Measurements from ENCODE around the gene SLC41A2. TPM values are rescaled to one million over a fixed set of nuclear protein-coding genes. Genes with fewer than 3 reads are reported as not detected.

Gene SLC41A2
- total RNA-seq, 1 experiment from 2014 or later, result 27.3 TPM

GRCh38 chr12:104958805-104959334, 780 bp upstream of the SLC41A2 start:
- H3K9me3 ChIP-seq (ENCODE audit: control insufficient read depth, insufficient read depth, low read depth, low read length), result no peaks in the 10 kb centered on the region
- in situ Hi-C loops (cut with HindIII; ENCODE audit: low pct_unique_long_range_greater_than_20kb, low sequenced_read_pairs) (no loop called here), intact Hi-C loops (cut with micrococcal nuclease; ENCODE audit: unreplicated experiment) (no loop called here)
- no peak; the same call in 1 of the 2 replicates for ATAC-seq
- H3K4me1 ChIP-seq (ENCODE audit: control insufficient read depth, insufficient read depth, low read length), result peaks cover 22% of the 10 kb centered on the region
- H3K27ac ChIP-seq (ENCODE audit: low read length), result peak overlapping the region; percentile 76
- no peaks in the 10 kb centered on the region for H3K27me3 ChIP-seq (ENCODE audit: control insufficient read depth, insufficient read depth, low read length)
- no peaks in the 10 kb centered on the region for H3K36me3 ChIP-seq (ENCODE audit: control insufficient read depth, insufficient read depth, low read length)
- POLR2A ChIA-PET, result interaction anchor here (0.9 kb wide), 1 partner anchor 9 kb away, joined by 3 read pairs; no protein-coding TSS in a partner anchor
- peak overlapping the region; percentile 66 to 83 for H3K4me3 ChIP-seq (ENCODE audit: low read depth in 2 of 2, low read length in 2 of 2)
- no peak for TF ChIP-seq POLR2AphosphoS5 (IDR thresholded peaks at IDR 0.05; ENCODE audit: low read depth, low read length)
- TF ChIP-seq REST (IDR thresholded peaks at IDR 0.05; ENCODE audit: insufficient read depth in 1 of 2, low read depth in 2 of 2, low read length in 1 of 2), result no peak
- no peak for TF ChIP-seq TCF7L2 (IDR thresholded peaks at IDR 0.05; ENCODE audit: low read depth, low read length)
- TF ChIP-seq SIN3A (IDR thresholded peaks at IDR 0.05; ENCODE audit: borderline replicate concordance, insufficient read depth, low read depth, low read length), result no peak
- no peak for TF ChIP-seq CTCF (IDR thresholded peaks at IDR 0.05)
- CTCF ChIA-PET, result interaction anchor here (0.6 to 0.7 kb wide), 2 partner anchors 14 to 49 kb away, joined by 3 read pairs; no protein-coding TSS in a partner anchor
- BruUV-seq (replicated peaks), result no TSS peak
- DNase-seq (ENCODE audit: low read depth, low spot score), result no peak

GRCh38 chr12:104957719-104958000, 430 bp downstream of the SLC41A2 start:
- Histone ChIP-seq H3K27ac (ENCODE audit: low read length) (no peak overlapping the region; the same call in 1 of the 2 replicates), H3K36me3 (ENCODE audit: control insufficient read depth, insufficient read depth, low read length) (no peaks in the 10 kb centered on the region), H3K4me1 (ENCODE audit: control insufficient read depth, insufficient read depth, low read length) (peaks cover 29% of the 10 kb centered on the region), H3K4me3 (ENCODE audit: low read depth in 2 of 2, low read length in 2 of 2) (peak overlapping the region; percentile 66 to 83), H3K27me3 (ENCODE audit: control insufficient read depth, insufficient read depth, low read length) (no peaks in the 10 kb centered on the region), H3K9me3 (ENCODE audit: control insufficient read depth, insufficient read depth, low read depth, low read length) (no peaks in the 10 kb centered on the region)
- intact Hi-C loops (cut with micrococcal nuclease; ENCODE audit: unreplicated experiment) (no loop called here), in situ Hi-C loops (cut with HindIII; ENCODE audit: low pct_unique_long_range_greater_than_20kb, low sequenced_read_pairs) (no loop called here)
- ChIA-PET POLR2A (no interaction called here), CTCF (interaction anchor here (0.7 kb wide), 1 partner anchor 43 kb away, joined by 3 read pairs; no protein-coding TSS in a partner anchor)
- TF ChIP-seq POLR2AphosphoS5 (IDR thresholded peaks at IDR 0.05; ENCODE audit: low read depth, low read length) (no peak), CTCF (IDR thresholded peaks at IDR 0.05) (no peak), REST (IDR thresholded peaks at IDR 0.05; ENCODE audit: insufficient read depth in 1 of 2, low read depth in 2 of 2, low read length in 1 of 2) (no peak), SIN3A (IDR thresholded peaks at IDR 0.05; ENCODE audit: borderline replicate concordance, insufficient read depth, low read depth, low read length) (no peak), TCF7L2 (IDR thresholded peaks at IDR 0.05; ENCODE audit: low read depth, low read length) (no peak)
- ATAC-seq (peak; percentile 63), DNase-seq (ENCODE audit: low read depth, low spot score) (no peak)
- BruUV-seq (replicated peaks), result no TSS peak

Data from Panc1 (cell line).